Right atrium auricular region (tissue), 2 donors: ENCODE data around the gene EGFL7. TPM values are rescaled to one million over a fixed set of nuclear protein-coding genes. Genes with fewer than 3 reads are reported as not detected.

ENCODE experiments used
- DNase-seq: peaks from one replicate; pipeline ENCODE4 v3.0.0-alpha.2; 2019; ENCODE audit warnings: low spot score
- H3K27ac ChIP-seq, 2 donors: fragments of 200-600 bp; sonication (generic); 1 replicate in 1 of 2; 2 replicates in 1 of 2; pipeline ENCODE4 v1.5.1; 2016 to 2019
- H3K27me3 ChIP-seq, 2 donors: fragments of 200-600 bp; sonication (generic); one replicate each; pipeline versions ENCODE4 v1.5.1 to v1.6.0; 2017 to 2019
- H3K36me3 ChIP-seq: fragments of 200-600 bp; sonication (generic); one replicate; pipeline ENCODE4 v1.5.1; 2016
- H3K4me1 ChIP-seq, 2 donors: fragments of 200-600 bp; sonication (generic); one replicate each; pipeline versions ENCODE4 v1.5.1 to v1.6.0; 2017 to 2019
- H3K4me3 ChIP-seq, 2 donors: fragments of 200-600 bp; sonication (generic); 1 replicate in 1 of 2; 2 replicates in 1 of 2; pipeline ENCODE4 v1.5.1; 2017 to 2019; ENCODE audit warnings: mild to moderate bottlenecking in 1 of 2, moderate library complexity in 1 of 2
- H3K9me3 ChIP-seq, 2 donors: fragments of 200-600 bp; sonication (generic); one replicate each; pipeline ENCODE4 v1.5.1; 2019
- total RNA-seq, 2 donors: library from RNA; depleted of rRNA; stranded (reverse); fragments of >200 nt; gene quantifications; one replicate each; pipeline ENCODE4 v1.1.0, GENCODE V29; 2016
- TF ChIP-seq, protein P1 (sequence below), 2 donors: fragments of 200-600 bp; sonication (generic); IDR thresholded peaks; one replicate each; pipeline ENCODE4 v1.5.1; 2019; ENCODE audit warnings: antibody characterized with exemption in 2 of 2

EGFL7 gene
- total RNA-seq, 2 donors from 2014 or later = 114 to 120 TPM

DNA sequence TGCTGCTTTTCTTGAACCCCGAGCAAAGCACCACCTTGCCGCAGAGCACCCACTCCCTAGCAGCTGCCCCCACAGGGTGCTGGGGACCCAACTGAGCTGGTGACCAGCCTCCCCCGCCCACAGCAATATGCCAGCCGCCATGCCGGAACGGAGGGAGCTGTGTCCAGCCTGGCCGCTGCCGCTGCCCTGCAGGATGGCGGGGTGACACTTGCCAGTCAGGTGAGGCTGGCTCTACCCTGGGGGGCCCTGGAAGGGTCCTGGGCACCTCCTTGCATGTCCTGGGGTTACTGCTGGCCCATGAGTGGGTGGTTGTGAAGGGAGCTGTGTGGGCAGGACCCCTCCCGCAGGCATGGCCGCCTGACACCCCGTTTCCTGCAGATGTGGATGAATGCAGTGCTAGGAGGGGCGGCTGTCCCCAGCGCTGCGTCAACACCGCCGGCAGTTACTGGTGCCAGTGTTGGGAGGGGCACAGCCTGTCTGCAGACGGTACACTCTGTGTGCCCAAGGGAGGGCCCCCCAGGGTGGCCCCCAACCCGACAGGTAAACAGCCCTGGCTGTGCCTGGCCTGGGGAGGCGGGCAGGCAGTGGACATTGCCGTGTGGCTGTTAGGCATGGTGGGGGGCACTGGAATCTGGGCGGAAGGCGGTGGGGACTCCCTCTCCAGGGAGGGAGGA lies 7.2 kb downstream of the EGFL7 start:
- H3K27me3 ChIP-seq = no peaks in the 10 kb centered on the region
- H3K4me3 ChIP-seq = peak overlapping the region; percentile 30 to 66
- TF ChIP-seq, protein P1, sequence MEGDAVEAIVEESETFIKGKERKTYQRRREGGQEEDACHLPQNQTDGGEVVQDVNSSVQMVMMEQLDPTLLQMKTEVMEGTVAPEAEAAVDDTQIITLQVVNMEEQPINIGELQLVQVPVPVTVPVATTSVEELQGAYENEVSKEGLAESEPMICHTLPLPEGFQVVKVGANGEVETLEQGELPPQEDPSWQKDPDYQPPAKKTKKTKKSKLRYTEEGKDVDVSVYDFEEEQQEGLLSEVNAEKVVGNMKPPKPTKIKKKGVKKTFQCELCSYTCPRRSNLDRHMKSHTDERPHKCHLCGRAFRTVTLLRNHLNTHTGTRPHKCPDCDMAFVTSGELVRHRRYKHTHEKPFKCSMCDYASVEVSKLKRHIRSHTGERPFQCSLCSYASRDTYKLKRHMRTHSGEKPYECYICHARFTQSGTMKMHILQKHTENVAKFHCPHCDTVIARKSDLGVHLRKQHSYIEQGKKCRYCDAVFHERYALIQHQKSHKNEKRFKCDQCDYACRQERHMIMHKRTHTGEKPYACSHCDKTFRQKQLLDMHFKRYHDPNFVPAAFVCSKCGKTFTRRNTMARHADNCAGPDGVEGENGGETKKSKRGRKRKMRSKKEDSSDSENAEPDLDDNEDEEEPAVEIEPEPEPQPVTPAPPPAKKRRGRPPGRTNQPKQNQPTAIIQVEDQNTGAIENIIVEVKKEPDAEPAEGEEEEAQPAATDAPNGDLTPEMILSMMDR (IDR thresholded peaks at IDR 0.05) = no peak
- H3K4me1 ChIP-seq = peaks cover 0 to 40% of the 10 kb centered on the region in 2 donors
- no peak for DNase-seq
- H3K36me3 ChIP-seq = peaks cover 55% of the 10 kb centered on the region
- no peaks in the 10 kb centered on the region for H3K9me3 ChIP-seq
- H3K27ac ChIP-seq = peak overlapping the region in 1 of 2 donors; percentile 76

DNA sequence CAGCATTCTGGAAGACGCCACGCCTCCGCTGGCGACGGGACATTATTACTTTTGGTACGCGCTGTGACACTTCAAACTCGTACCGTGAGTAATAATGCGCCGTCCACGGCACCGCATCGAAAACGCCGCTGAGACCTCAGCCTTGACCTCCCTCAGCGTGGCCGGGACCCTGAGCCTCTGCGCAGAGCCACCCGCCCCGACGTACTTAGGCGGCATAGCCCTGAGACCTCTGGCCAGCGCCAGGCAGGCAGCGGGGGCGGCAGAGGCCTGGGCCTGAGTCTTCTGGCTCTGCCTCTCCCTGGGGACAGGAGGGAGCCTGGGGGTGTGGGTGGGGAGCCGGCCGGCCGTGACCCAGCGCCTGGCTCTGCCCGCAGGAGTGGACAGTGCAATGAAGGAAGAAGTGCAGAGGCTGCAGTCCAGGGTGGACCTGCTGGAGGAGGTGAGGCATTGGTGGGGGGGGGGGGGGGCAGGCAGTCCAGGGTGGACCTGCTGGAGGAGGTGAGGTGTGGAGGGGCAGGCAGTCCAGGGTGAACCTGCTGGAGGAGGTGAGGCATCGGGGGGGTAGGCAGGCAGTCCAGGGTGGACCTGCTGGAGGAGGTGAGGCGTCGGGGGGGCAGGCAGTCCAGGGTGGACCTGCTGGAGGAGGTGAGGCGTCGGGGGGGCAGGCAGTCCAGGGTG lies 8.0 kb downstream of the EGFL7 start:
- Histone ChIP-seq H3K27me3 (no peaks in the 10 kb centered on the region), H3K36me3 (peaks cover 50% of the 10 kb centered on the region), H3K9me3 (no peaks in the 10 kb centered on the region), H3K4me3 (peak overlapping the region; percentile 30 to 66), H3K27ac (peak overlapping the region in 1 of 2 donors; percentile 76), H3K4me1 (peaks cover 0 to 35% of the 10 kb centered on the region in 2 donors)
- TF ChIP-seq, protein P1 (IDR thresholded peaks at IDR 0.05) = no peak
- no peak for DNase-seq

DNA sequence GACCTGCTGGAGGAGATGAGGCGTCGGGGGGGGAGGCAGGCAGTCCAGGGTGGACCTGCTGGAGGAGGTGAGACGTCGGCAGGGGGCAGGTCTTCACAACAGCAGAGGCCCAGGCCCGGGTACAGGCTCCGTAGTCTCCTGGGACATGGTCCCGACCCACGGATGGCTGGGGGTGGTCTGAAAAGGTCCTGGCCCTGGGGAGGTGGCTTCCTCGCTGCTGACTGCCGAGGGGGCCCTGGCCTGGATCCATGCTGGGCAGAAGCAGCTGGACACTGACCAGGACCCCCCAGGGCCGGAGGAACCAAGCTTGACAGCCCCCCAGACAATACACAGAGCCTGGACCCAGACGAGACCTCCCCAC lies 8.5 kb downstream of the EGFL7 start:
- DNase-seq = no peak
- Histone ChIP-seq H3K4me3 (peak overlapping the region in 1 of 2 donors; percentile 3), H3K27ac (peak overlapping the region in 1 of 2 donors; percentile 45), H3K36me3 (peaks cover 54% of the 10 kb centered on the region), H3K4me1 (peaks cover 0 to 33% of the 10 kb centered on the region in 2 donors), H3K27me3 (no peaks in the 10 kb centered on the region), H3K9me3 (no peaks in the 10 kb centered on the region)
- TF ChIP-seq, protein P1 (IDR thresholded peaks at IDR 0.05) = no peak

GRCh38 chr9:136671646-136672430 lies 9.1 kb downstream of the EGFL7 start:
- TF ChIP-seq, protein P1 (IDR thresholded peaks at IDR 0.05) = peak; percentile 83 to 91
- DNase-seq = no peak
- peak overlapping the region; percentile 43 to 45 for H3K27ac ChIP-seq
- peaks cover 59% of the 10 kb centered on the region for H3K36me3 ChIP-seq
- peaks cover 0 to 27% of the 10 kb centered on the region in 2 donors for H3K4me1 ChIP-seq
- no peaks in the 10 kb centered on the region for H3K27me3 ChIP-seq
- H3K4me3 ChIP-seq = no peak overlapping the region
- no peaks in the 10 kb centered on the region for H3K9me3 ChIP-seq

- TF ChIP-seq, protein P1 (IDR thresholded peaks at IDR 0.05) = no peak
- H3K27ac ChIP-seq = peak overlapping the region; percentile 43 to 45
These were observed 9.8 kb downstream of the EGFL7 start for GRCh38 chr9:136672431-136673087.

More at GRCh38 chr9:136672431-136673087, 9.8 kb downstream of the EGFL7 start:
- no peak for DNase-seq
- H3K9me3 ChIP-seq = no peaks in the 10 kb centered on the region
- no peak overlapping the region for H3K4me3 ChIP-seq
- peaks cover 0 to 26% of the 10 kb centered on the region in 2 donors for H3K4me1 ChIP-seq
- peaks cover 55% of the 10 kb centered on the region for H3K36me3 ChIP-seq
- no peaks in the 10 kb centered on the region for H3K27me3 ChIP-seq
